Measurements from ENCODE around the gene GPT2. TPM values are rescaled to one million over a fixed set of nuclear protein-coding genes. Genes with fewer than 3 reads are reported as not detected.
A peak's percentile ranks its signal among the peaks of the same experiment; 100 is the strongest.

The GPT2 gene, protein sequence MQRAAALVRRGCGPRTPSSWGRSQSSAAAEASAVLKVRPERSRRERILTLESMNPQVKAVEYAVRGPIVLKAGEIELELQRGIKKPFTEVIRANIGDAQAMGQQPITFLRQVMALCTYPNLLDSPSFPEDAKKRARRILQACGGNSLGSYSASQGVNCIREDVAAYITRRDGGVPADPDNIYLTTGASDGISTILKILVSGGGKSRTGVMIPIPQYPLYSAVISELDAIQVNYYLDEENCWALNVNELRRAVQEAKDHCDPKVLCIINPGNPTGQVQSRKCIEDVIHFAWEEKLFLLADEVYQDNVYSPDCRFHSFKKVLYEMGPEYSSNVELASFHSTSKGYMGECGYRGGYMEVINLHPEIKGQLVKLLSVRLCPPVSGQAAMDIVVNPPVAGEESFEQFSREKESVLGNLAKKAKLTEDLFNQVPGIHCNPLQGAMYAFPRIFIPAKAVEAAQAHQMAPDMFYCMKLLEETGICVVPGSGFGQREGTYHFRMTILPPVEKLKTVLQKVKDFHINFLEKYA
- total RNA-seq = 10 to 100 TPM in 2 of 4 donors, 1 to 10 TPM in 2; 3.3 to 17.1 (median 10.7) TPM
- 10 to 100 TPM; 12.6 to 28.7 (median 27.4) TPM for polyA plus RNA-seq

DNA sequence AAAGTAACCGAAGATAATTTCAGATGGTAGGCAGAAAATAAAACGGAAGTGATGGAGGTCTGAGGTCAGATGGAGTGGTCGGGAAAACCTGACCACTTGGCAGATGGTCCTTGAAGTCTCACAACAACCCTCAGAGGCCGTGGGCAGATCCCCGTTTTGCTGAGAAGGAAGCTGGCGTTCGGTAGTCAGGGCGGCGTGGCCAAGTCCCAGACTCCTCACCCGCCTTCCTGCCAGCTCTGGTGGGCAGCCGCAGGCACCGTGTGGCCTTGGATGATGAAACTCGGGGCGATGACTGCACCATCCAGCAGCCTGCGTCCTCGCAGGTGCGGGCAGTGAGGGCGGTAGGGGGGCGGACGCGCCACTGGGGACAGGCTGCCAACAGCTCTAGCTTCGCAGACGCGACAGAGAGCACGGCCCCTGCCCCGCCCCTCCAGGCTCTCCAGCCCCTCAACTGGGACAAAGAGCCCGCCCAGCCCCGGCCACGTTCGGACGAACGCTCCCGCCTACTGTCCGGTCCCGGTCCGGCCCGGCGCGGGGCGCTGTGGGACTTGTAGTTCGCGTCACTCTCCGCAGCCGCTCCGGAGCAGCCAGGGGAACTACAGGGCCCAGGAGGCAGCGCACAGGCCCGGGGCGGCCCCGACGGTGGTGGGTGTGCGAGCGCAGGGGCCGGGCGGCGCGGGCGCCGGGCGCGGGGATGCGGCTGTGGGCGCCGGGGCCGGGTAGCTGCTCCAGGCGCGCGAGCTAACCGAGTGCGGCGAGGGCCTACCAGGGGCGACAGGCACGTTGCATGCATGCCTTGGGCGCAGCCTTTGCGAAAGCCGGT is at the start of gene GPT2:
TSS of gene GPT2 (plus strand) at position 673 of the 823 bp plus-strand sequence. CDS start 354 bp downstream, outside the sequence.
- DNase-seq = peak; percentile 97
- intact Hi-C loops (cut with DNase I) = loop anchor here (2.0 kb wide), 3 partner anchors 25 to 53 kb away; partner anchors contain the start of gene C16orf87
- TF ChIP-seq POLR2A (IDR thresholded peaks at IDR 0.05) (peak in 1 of 2 donors; percentile 14), EP300 (IDR thresholded peaks at IDR 0.05) (no peak), POLR2AphosphoS5 (IDR thresholded peaks at IDR 0.05) (peak; percentile 41 to 67 (median 52))
- TF ChIP-seq, protein P1, sequence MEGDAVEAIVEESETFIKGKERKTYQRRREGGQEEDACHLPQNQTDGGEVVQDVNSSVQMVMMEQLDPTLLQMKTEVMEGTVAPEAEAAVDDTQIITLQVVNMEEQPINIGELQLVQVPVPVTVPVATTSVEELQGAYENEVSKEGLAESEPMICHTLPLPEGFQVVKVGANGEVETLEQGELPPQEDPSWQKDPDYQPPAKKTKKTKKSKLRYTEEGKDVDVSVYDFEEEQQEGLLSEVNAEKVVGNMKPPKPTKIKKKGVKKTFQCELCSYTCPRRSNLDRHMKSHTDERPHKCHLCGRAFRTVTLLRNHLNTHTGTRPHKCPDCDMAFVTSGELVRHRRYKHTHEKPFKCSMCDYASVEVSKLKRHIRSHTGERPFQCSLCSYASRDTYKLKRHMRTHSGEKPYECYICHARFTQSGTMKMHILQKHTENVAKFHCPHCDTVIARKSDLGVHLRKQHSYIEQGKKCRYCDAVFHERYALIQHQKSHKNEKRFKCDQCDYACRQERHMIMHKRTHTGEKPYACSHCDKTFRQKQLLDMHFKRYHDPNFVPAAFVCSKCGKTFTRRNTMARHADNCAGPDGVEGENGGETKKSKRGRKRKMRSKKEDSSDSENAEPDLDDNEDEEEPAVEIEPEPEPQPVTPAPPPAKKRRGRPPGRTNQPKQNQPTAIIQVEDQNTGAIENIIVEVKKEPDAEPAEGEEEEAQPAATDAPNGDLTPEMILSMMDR (IDR thresholded peaks at IDR 0.05) = no peak
- Histone ChIP-seq H3K4me1 (peaks cover 0 to 19% (median 15%) of the 10 kb centered on the region in 4 donors), H3K27me3 (peaks cover 0 to 12% (median 0%) of the 10 kb centered on the region in 3 donors), H3K36me3 (no peaks in the 10 kb centered on the region), H3K27ac (peak within 1 kb of the TSS; percentile 68 to 75 (median 70)), H3K9me3 (no peaks in the 10 kb centered on the region), H3K4me3 (peak within 1 kb of the TSS; percentile 54 to 87 (median 72))
- WGBS, 2 donors = 1% methylated on average over 75 of the region's 75 CpGs

DNA sequence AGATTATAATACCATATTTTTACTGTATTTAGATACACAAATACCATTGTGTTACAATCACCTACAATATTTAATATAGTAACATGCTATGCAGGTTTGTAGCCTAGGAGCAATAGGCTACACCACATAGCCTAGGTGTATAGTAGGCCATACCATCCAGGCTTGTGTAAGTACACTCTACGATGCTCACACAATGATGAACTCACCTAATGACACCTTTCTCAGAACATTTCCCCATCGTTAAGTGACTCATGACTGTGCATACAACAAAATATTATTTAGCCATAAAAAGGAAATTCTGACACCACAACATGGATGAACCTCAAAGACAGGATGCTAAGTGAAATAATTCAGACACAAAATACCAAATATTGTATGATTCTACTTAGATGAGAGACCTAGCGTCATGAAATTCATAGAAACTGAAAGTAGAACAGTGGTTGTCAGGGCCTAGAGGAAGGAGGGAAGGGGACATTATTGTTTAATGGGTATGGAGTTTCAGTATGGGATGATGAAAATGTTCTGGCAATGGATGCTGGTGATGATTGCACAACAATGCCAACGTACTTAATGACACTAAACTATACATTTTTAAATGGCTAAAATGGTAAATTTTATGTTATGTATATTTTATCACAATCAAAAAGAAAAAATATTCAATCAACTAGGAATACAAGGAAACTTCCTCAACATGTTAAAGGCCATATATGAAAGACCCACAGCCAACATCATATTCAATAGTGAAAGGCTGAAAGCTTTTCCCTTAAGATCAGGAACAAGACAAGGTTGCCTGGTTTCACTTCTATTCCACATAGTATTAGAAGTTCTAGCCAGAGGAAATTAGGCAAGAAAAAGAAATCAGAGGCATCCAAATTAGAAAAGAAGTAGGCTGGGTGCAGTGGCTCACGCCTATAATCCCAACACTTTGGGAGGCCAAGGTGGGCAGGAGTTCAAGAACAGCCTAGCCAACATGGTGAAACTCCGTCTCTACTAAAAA is 47.3 kb upstream of the GPT2 start:
- DNase-seq = no peak
- Histone ChIP-seq H3K9me3 (no peaks in the 10 kb centered on the region), H3K4me1 (peaks cover 0 to 2% (median under 1%) of the 10 kb centered on the region in 4 donors), H3K4me3 (no peak overlapping the region), H3K36me3 (no peaks in the 10 kb centered on the region), H3K27me3 (no peaks in the 10 kb centered on the region), H3K27ac (no peak overlapping the region)
- intact Hi-C loops (cut with DNase I) = no loop called here
- TF ChIP-seq, protein P1 (IDR thresholded peaks at IDR 0.05) = no peak
- TF ChIP-seq POLR2A (IDR thresholded peaks at IDR 0.05) = no peak
- no peak for TF ChIP-seq POLR2AphosphoS5 (IDR thresholded peaks at IDR 0.05)
- no peak for TF ChIP-seq EP300 (IDR thresholded peaks at IDR 0.05)
- 71 to 76% methylated on average over 6 of the region's 6 CpGs for WGBS, 2 donors

DNA sequence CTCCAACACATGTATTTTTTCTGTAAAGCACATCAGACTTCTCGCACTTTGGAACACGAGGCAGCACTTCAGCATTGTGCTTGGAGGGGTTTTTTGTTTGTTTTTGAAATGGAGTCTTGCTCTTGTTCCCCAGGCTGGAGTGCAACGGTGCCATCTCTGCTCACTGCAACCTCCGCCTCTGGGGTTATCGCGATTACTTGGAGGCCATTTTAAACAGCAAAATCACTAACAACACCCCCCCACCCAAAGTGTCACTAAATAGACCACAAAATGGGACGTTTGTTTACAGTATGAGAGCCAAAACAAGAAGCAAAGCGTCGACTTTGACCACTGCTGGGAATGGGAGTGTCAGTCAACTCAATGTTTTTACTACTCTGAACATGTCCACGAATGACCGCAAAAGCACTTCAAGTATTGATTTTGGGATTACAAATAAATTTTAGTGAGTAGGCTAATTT is 44.1 kb upstream of the GPT2 start:
- intact Hi-C loops (cut with DNase I) = no loop called here
- WGBS, 2 donors = 59 to 75% methylated on average over 11 of the region's 11 CpGs
- no peak for DNase-seq
- Histone ChIP-seq H3K27ac (no peak overlapping the region), H3K9me3 (no peaks in the 10 kb centered on the region), H3K36me3 (no peaks in the 10 kb centered on the region), H3K4me1 (peaks cover 0 to 6% (median 3%) of the 10 kb centered on the region in 4 donors), H3K4me3 (no peak overlapping the region), H3K27me3 (peaks cover 0 to 16% (median 7%) of the 10 kb centered on the region in 3 donors)
- no peak for TF ChIP-seq POLR2A (IDR thresholded peaks at IDR 0.05)
- TF ChIP-seq EP300 (IDR thresholded peaks at IDR 0.05) = no peak
- TF ChIP-seq, protein P1 (IDR thresholded peaks at IDR 0.05) = no peak
